ENCODE data around the gene TM9SF3.
"Not testable (repeated sequence)": the region's sequence is repeated elsewhere in the genome, so short reads cannot be mapped to it uniquely, and the experiment has no call there.

Gene TM9SF3

GRCh38 chr10:96570511-96570910 is 16.3 kb downstream of the TM9SF3 start:
- DNase-seq (ENCODE audit: low read depth in 2 of 2), result no peak

DNA sequence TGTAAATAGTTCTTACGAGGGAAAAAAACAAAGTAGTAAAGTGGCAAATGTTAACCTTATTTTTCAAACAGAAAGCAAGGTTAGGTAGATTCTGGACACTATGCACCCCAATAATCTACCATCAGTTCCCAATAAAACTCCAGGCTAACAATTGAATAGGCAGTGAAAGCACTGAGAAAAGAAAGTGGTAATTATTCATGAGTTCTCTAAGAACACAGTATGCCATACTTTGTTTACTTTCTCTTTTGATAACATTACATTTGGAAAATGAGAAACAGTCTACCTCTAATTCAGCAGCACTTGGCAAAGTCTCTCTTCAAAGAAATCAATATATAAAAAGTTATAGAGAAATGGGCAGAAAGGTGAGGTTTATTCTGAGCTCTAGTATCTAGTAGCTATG is 18.4 kb downstream of the TM9SF3 start:
- no peak for DNase-seq (ENCODE audit: low read depth in 2 of 2)

GRCh38 chr10:96565774-96566173 is 21.0 kb downstream of the TM9SF3 start:
- DNase-seq (ENCODE audit: low read depth in 2 of 2), result no peak

DNA sequence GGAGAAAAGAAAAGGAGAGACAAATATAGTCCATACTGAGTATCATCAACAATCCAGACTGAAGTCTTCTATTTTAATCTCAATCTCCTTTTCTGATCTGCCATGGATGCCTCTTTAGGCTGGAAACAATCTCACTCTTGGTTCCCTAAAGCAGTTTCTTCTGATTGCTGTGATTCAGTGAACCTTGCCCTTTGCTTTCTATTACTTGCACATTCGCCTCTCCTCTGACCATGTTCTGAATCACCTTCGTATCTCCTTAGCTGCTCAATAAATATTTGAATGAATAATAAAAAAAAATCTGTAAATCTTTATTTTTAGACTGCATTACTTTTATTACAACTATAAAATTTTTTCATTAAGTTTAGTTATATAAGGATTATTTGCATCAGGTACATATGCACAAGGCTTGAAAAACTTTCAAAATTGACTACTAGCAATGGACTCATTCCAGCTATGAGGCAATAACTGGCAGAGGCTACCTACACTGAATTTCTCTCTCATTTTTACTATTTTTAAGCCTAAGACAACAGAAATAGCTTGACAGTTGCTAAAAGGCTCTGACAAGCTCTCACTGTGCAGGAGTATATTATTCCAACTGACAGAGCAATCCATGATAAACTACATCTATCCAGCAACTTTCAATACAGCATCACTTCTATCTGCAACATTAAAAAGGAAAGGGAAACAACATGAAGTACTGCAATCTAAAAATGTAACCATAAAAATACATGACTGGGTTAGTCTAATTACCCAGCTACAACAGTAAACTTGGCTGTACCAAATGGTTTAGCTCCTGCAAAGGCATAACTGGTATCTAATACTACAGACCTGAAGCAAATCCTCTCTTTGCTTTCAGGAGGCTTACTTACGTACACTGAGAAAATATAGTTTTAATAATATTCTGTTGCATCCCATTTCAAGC is 25.6 kb downstream of the TM9SF3 start:
- no peak for DNase-seq (ENCODE audit: low read depth in 2 of 2)

DNA sequence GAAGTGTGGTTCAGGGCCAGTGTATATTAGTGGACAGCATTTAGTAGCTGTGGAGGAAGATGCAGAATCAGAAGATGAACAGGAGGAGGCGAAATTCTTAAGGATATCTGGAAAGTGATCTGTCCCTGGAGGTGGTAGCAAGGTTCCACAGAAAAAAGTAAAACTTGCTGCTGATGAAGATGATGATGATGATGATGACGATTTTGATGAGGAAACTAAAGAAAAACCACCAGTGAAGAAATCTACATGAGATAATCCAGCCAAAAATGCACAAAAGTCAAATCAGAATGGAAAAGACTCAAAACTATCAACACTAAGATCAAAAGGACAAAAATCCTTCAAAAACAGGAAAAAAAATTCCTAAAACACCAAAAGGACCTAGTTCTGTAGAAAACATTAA is 26.3 kb downstream of the TM9SF3 start:
- no peak for DNase-seq (ENCODE audit: low read depth in 2 of 2)

- no peak for DNase-seq (ENCODE audit: low read depth in 2 of 2)
Measured at GRCh38 chr10:96556003-96556402, 30.8 kb downstream of the TM9SF3 start.

GRCh38 chr10:96555330-96555729 is 31.5 kb downstream of the TM9SF3 start:
- DNase-seq (ENCODE audit: low read depth in 2 of 2), result no peak

- no peak for DNase-seq (ENCODE audit: low read depth in 2 of 2)
Measured at GRCh38 chr10:96548589-96548988, 38.2 kb downstream of the TM9SF3 start.

DNA sequence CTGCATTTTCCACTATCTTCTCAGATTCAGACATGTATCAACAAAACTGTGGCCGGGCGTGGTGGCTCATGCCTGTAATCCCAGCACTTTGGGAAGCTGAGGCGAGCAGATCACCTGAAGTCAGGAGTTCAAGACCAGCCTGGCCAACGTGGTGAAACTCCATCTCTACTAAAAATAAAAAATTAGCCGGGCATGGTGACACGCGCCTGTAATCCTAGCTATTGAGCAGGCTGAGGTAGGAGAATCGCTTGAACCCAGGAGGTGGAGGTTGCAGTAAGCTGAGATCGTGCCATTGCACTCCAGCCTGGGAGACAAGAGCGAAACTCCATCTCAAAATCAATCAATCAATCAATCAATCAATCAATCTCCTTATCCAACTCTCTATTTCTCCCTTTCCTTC is 41.3 kb downstream of the TM9SF3 start:
- DNase-seq (ENCODE audit: low read depth in 2 of 2), result not testable (repeated sequence)

GRCh38 chr10:96541921-96542320 is 44.9 kb downstream of the TM9SF3 start:
- no peak for DNase-seq (ENCODE audit: low read depth in 2 of 2)

DNA sequence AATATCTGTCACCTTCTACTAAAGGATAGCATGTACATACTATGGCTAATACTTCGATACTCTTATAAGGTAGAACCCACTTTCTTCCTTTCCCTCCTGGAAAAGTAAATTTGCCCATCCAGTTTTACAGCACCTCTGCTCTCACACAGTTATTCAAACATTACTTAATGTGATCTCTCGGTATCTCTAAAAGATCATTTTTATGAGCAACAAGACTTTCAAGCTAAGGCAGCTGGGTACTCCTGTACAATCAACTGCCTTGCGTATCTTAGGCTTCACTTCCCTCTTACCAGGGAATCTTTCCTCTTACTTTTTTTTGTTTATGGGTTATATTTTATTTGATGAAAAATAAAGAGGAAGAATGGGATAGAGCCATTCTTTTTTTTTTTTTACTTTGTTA is 46.6 kb downstream of the TM9SF3 start:
- no peak for DNase-seq (ENCODE audit: low read depth in 2 of 2)

- no peak for DNase-seq (ENCODE audit: low read depth in 2 of 2)
Measured at GRCh38 chr10:96538683-96539082, 48.1 kb downstream of the TM9SF3 start.

- DNase-seq (ENCODE audit: low read depth in 2 of 2), result no peak
Measured at GRCh38 chr10:96536129-96536528, 50.7 kb downstream of the TM9SF3 start.

DNA sequence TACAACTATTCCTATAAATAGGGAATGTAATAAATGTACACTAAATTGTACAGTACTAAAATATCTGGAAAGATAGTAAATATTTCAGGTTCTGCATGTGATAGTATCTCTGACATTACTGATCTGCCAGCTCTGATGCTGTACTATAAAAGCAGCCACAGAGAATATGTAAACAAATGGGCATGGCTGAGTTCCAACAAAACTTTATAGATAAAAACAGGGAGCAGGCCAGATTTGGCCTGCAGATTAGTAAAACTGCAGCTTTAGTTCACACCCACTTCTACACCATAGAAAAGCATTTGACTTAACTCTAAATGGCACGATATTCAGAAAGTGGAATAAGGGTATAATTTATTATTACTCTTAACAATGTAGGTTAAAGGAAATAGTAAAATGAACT is 54.3 kb downstream of the TM9SF3 start:
- DNase-seq (ENCODE audit: low read depth in 2 of 2), result no peak

GRCh38 chr10:96529634-96530279 is 57.1 kb downstream of the TM9SF3 start:
- no peak for DNase-seq (ENCODE audit: low read depth in 2 of 2)

GRCh38 chr10:96524741-96525140 is 62.1 kb downstream of the TM9SF3 start:
- DNase-seq (ENCODE audit: low read depth in 2 of 2), result no peak

DNA sequence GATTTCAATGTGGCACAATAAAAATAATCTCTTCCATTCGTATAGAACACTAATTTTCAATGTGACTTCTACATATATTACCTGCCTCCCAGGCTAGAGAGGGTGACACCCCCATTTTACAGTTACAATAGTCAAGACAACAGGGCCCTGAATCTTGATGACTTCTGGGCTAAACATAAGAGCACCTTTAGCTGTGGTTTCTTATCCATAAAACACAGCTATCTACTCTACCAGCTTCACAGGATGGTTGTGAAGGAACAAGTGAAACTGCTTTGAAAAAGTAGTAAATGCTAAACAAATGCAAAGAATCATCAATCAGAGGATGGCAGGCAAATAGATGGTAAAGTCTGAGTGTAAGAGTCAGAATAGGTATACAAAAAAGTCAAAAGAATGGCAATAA is 69.5 kb downstream of the TM9SF3 start:
- DNase-seq (ENCODE audit: low read depth in 2 of 2), result no peak

DNA sequence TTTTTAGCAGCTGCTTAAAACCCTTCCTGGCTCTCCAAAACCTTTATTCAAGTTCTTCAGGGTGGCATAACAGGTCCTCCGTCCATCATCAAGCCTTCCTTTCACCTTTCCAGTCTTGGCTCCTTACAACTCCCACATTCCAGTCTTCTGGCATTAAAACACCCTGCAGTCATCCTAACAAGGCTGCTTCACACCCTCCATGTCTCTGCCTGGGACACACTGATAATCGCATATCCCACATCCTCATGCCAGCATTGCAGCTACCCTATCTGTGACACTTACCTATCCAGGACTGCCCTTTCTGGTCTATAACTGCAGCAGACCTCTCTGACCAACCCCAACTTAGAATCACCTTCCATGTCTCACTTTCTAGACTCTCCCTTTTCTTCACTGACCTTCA is 70.5 kb downstream of the TM9SF3 start:
- no peak for DNase-seq (ENCODE audit: low read depth in 2 of 2)

- DNase-seq (ENCODE audit: low read depth in 2 of 2), result peak in 1 of 2 experiments; percentile 58
Measured at GRCh38 chr10:96513698-96514561, 72.9 kb downstream of the TM9SF3 start, which contains the start of gene TLL2. Gene TLL2, minus strand, starts transcription at chr10:96513926. Its CDS starts 241 bp downstream, at chr10:96513685.

- no peak for DNase-seq (ENCODE audit: low read depth in 2 of 2)
Measured at GRCh38 chr10:96513305-96513697, 73.5 kb downstream of the TM9SF3 start.

DNA sequence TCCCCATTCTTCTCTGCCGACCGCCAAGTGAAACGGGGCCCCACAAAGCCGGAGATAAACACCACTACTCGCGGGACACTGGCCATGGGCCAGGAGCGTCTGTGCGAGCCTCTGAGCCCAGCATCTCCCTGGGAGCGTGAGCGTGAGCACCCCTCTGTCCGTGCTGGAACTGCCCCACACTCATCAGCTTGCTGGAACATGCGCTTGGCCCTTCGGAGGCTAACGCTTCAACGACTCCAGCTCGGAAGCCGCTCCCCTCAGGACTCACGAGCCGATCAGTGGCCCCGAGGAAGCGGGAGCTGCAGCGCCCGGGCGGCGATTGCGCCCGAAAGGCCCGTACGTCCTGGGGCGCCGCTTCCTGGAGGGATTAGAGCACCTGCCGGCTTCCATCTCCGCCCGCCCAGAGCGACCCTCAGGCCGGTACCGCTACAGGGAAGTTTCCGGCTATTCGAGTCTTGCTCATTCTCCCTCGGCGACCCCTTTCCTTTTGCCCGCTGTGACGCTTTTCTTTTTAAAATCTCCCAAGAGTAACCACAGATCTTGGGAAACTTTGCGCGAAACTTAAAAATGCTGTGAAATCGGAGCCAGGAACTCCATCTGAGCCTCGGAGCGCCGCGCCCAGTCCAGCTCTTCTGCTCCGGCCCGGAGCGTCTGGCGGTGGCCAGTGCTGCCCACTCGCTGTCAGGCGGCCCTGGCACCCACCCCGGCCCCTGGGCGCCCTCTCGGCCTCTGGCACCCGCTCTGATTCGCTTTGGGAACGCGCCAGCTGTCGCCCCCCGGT is 74.1 kb downstream of the TM9SF3 start:
- no peak for DNase-seq (ENCODE audit: low read depth in 2 of 2)
